ENCODE measurements around the gene TSPAN3. TPM values are rescaled to one million over a fixed set of nuclear protein-coding genes. Genes with fewer than 3 reads are reported as not detected.

The TSPAN3 gene
- total and polyA plus RNA-seq, 8 donors: 71.6 to 173 (median 89.2) TPM

DNA sequence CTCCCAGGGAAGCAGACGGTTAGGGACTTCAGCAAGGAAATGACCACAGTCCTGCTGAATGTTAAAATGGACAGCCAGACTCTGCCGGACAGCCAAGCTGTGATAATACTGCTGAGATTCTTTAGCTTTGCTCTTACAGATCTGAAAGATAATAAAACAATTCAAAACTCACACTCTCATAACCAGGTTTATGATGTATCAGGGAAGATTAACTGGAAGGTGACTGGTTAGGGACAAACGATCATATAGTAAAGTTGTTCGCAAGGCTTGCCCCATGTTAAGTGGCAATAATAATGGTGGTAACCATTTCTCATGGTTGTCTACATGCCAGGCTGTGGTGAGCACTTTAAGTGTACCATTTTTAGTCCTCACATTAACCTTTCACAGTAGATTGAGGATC is 44.3 kb upstream of the TSPAN3 start:
- H3K4me1 ChIP-seq: no peaks in the 10 kb centered on the region
- ATAC-seq: no peak
- no peaks in the 10 kb centered on the region for H3K27me3 ChIP-seq
- WGBS, 2 donors: 89 to 95% methylated on average over 4 of the region's 4 CpGs
- H3K36me3 ChIP-seq: no peaks in the 10 kb centered on the region
- no peak for DNase-seq
- H3K9me3 ChIP-seq: no peaks in the 10 kb centered on the region
- H3K27ac ChIP-seq: no peak overlapping the region
- no peak overlapping the region for H3K4me3 ChIP-seq
- TF ChIP-seq, protein P1, sequence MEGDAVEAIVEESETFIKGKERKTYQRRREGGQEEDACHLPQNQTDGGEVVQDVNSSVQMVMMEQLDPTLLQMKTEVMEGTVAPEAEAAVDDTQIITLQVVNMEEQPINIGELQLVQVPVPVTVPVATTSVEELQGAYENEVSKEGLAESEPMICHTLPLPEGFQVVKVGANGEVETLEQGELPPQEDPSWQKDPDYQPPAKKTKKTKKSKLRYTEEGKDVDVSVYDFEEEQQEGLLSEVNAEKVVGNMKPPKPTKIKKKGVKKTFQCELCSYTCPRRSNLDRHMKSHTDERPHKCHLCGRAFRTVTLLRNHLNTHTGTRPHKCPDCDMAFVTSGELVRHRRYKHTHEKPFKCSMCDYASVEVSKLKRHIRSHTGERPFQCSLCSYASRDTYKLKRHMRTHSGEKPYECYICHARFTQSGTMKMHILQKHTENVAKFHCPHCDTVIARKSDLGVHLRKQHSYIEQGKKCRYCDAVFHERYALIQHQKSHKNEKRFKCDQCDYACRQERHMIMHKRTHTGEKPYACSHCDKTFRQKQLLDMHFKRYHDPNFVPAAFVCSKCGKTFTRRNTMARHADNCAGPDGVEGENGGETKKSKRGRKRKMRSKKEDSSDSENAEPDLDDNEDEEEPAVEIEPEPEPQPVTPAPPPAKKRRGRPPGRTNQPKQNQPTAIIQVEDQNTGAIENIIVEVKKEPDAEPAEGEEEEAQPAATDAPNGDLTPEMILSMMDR (IDR thresholded peaks at IDR 0.05): no peak
- no peak for FAIRE-seq
- intact Hi-C loops (cut with DNase I): loop anchor here in 1 of 3 donors (10.0 kb wide), 1 partner anchor 380 kb away; no protein-coding TSS in a partner anchor

DNA sequence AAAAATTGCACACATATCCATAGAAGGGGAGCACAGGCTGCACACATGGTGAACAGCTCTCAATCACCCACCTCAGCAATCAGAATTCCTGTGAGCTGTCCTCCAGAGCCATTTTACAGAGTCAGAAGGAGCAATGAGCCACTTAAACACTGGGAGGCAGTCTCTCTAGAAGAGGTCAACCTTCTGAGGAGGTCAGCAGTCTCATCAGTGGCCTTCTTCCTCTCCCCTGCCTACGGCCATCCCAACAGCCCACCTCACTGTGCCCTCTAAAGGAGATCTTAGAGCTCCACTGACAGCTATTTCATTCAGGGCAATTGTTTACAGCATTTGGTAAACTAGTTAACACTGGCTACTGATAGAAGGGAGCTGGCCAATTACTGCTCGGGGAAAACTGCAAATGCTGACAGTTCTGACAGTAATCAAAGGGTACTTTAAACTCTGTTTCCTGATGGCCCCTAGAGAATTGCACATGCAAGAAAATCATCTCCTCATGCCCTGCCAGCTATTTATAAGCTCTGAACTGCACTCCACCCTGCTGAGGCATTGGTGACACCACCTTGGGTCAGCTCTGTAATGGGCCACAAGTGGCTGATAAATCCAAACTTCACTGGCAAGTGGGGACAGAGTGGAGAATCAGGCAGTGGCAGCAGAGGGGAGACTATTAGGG is 42.1 kb upstream of the TSPAN3 start:
- Histone ChIP-seq H3K4me1 (no peaks in the 10 kb centered on the region), H3K4me3 (no peak overlapping the region), H3K9me3 (no peaks in the 10 kb centered on the region), H3K36me3 (no peaks in the 10 kb centered on the region), H3K27ac (no peak overlapping the region), H3K27me3 (no peaks in the 10 kb centered on the region)
- no peak for FAIRE-seq
- no peak for ATAC-seq
- DNase-seq: no peak
- intact Hi-C loops (cut with DNase I): loop anchor here in 1 of 3 donors (10.0 kb wide), 1 partner anchor 382 kb away; no protein-coding TSS in a partner anchor
- TF ChIP-seq, protein P1 (IDR thresholded peaks at IDR 0.05): no peak
- WGBS, 2 donors: 88 to 91% methylated on average over 2 of the region's 2 CpGs

DNA sequence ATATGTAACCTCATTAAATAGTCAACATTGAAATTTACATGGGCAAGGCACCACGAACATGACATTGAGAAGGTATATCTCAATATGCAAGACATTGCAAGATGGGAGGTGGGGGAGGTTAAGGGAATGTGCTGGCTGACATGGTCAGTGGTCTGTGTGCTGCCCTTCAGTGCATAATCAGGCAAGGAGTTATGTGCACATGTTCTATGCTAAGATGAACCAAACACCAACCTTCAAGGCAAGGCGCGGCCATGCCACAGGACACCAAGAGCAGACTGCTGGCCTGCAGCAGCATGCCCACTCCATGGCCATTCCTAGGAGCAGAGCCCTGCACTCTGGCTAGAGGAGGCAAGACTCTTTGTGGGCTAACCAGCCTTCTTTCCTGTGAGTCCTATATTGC is 40.9 kb upstream of the TSPAN3 start:
- 92 to 94% methylated on average over 3 of the region's 3 CpGs for WGBS, 2 donors
- Histone ChIP-seq H3K4me1 (no peaks in the 10 kb centered on the region), H3K36me3 (no peaks in the 10 kb centered on the region), H3K4me3 (no peak overlapping the region), H3K27ac (no peak overlapping the region), H3K27me3 (no peaks in the 10 kb centered on the region), H3K9me3 (no peaks in the 10 kb centered on the region)
- FAIRE-seq: no peak
- DNase-seq: no peak
- ATAC-seq: no peak
- TF ChIP-seq, protein P1 (IDR thresholded peaks at IDR 0.05): no peak
- intact Hi-C loops (cut with DNase I): loop anchor here in 1 of 3 donors (10.0 kb wide), 1 partner anchor 383 kb away; no protein-coding TSS in a partner anchor

DNA sequence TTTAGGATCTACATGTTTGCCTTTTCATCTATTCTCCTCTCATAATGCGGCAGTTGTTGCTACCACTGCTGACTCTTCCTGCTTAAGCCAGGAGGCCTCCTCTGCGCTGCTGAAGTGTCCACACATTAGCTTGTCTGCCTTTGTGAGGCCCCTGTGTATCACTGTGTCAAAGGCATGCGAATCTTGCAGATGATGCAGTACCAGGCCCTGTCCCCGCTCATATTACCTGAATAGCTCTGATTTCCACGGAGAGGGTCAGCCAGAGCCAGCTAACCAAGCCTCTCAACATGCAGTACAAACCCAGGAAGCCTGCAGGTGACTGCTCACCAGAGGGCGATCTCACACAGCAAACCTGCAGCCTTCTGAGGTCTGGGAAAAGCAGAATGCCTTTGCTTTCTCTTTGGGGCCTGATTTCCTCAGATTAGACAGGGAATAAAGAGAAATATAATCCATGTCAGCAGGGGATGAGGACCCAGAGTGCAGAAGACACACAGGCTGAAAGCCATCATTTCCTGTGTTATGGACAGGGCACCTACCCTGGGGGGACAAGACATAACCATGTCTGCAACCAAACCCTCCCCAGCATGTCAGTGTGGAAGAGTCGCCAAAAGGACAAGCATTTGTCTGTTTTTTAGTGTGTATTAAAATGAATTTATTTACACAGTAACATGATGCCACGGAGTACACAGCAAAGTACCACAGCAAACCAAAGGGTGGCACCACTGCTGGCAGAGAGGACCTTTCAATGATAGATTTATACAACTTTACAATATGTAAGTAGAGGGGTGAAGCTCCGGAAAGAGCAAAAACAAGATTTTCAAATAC is 36.8 kb upstream of the TSPAN3 start:
- no peaks in the 10 kb centered on the region for H3K27me3 ChIP-seq
- H3K27ac ChIP-seq: no peak overlapping the region
- no peak overlapping the region for H3K4me3 ChIP-seq
- DNase-seq (peak in 5 of 6 donors; percentile 18 to 67 (median 43)), ATAC-seq (peak; percentile 40 to 90 (median 86)), FAIRE-seq (no peak)
- TF ChIP-seq, protein P1 (IDR thresholded peaks at IDR 0.05): peak in 2 of 4 donors; percentile 31 to 38
- no peaks in the 10 kb centered on the region for H3K36me3 ChIP-seq
- WGBS, 2 donors: 51 to 53% methylated on average over 9 of the region's 9 CpGs
- intact Hi-C loops (cut with DNase I): loop anchor here in 2 of 3 donors (10.0 kb wide), 1 partner anchor 437 kb away; no protein-coding TSS in a partner anchor
- H3K9me3 ChIP-seq: no peaks in the 10 kb centered on the region
- no peaks in the 10 kb centered on the region for H3K4me1 ChIP-seq

Data from pancreas (tissue), 10 donors.